ENCODE measurements around the gene ITK. TPM values are rescaled to one million over a fixed set of nuclear protein-coding genes. Genes with fewer than 3 reads are reported as not detected.

The ITK gene
- total RNA-seq, 4 donors from 2014 or later: 0.80 to 6.3 (median 1.6) TPM

- intact Hi-C loops (cut with DNase I): no loop called here
- TF ChIP-seq CTCF (IDR thresholded peaks at IDR 0.05) (no peak), POLR2A (IDR thresholded peaks at IDR 0.05; ENCODE audit: low read depth) (no peak), POLR2AphosphoS5 (IDR thresholded peaks at IDR 0.05) (no peak), EP300 (IDR thresholded peaks at IDR 0.05) (no peak)
- no peak overlapping the region for H3K4me3 ChIP-seq
- no peak overlapping the region for H3K27ac ChIP-seq (replicated peaks in 1 of 4)
- no peaks in the 10 kb centered on the region for H3K27me3 ChIP-seq
- 91% methylated on average over 6 of the region's 6 CpGs for WGBS
- H3K4me1 ChIP-seq: peaks cover 0 to 3% (median 0%) of the 10 kb centered on the region in 4 donors
- H3K9me3 ChIP-seq: no peaks in the 10 kb centered on the region
- H3K36me3 ChIP-seq: no peaks in the 10 kb centered on the region
- no peak for DNase-seq (ENCODE audit: extremely low spot score)
Measured at GRCh38 chr5:157258450-157258849, 77.8 kb downstream of the ITK start.

GRCh38 chr5:157259699-157260098 lies 79.1 kb downstream of the ITK start:
- H3K9me3 ChIP-seq: no peaks in the 10 kb centered on the region
- 87% methylated on average over 4 of the region's 4 CpGs for WGBS
- no peak for DNase-seq (ENCODE audit: extremely low spot score)
- no peaks in the 10 kb centered on the region for H3K4me1 ChIP-seq
- H3K27ac ChIP-seq (replicated peaks in 1 of 4): no peak overlapping the region
- no peaks in the 10 kb centered on the region for H3K36me3 ChIP-seq
- no peak overlapping the region for H3K4me3 ChIP-seq
- intact Hi-C loops (cut with DNase I): loop anchor here (10.0 kb wide), 1 partner anchor 115 kb away; the partner anchor contains the start of gene MED7
- TF ChIP-seq EP300 (IDR thresholded peaks at IDR 0.05) (no peak), CTCF (IDR thresholded peaks at IDR 0.05) (no peak), POLR2A (IDR thresholded peaks at IDR 0.05; ENCODE audit: low read depth) (no peak), POLR2AphosphoS5 (IDR thresholded peaks at IDR 0.05) (no peak)
- H3K27me3 ChIP-seq: no peaks in the 10 kb centered on the region

GRCh38 chr5:157263496-157264090 lies 83.0 kb downstream of the ITK start:
- WGBS: 75% methylated on average over 7 of the region's 7 CpGs
- intact Hi-C loops (cut with DNase I): loop anchor here (10.0 kb wide), 1 partner anchor 119 kb away; the partner anchor contains the start of gene MED7
- Histone ChIP-seq H3K36me3 (no peaks in the 10 kb centered on the region), H3K27ac (replicated peaks in 1 of 4) (no peak overlapping the region), H3K27me3 (peaks cover 0 to 6% (median 0%) of the 10 kb centered on the region in 4 donors), H3K4me3 (no peak overlapping the region), H3K4me1 (peaks cover 13 to 21% (median 16%) of the 10 kb centered on the region in 4 donors), H3K9me3 (no peaks in the 10 kb centered on the region)
- DNase-seq (ENCODE audit: extremely low spot score): peak; percentile 72
- TF ChIP-seq POLR2A (IDR thresholded peaks at IDR 0.05; ENCODE audit: low read depth) (no peak), POLR2AphosphoS5 (IDR thresholded peaks at IDR 0.05) (no peak), EP300 (IDR thresholded peaks at IDR 0.05) (no peak), CTCF (IDR thresholded peaks at IDR 0.05) (no peak)

GRCh38 chr5:157265714-157266285 lies 85.2 kb downstream of the ITK start, which contains the start of gene CYFIP2:
Gene CYFIP2, plus strand, starts transcription at chr5:157266123. Its CDS starts 19,239 bp downstream, at chr5:157285362.
- H3K27me3 ChIP-seq: peaks cover 0 to 6% (median 0%) of the 10 kb centered on the region in 4 donors
- TF ChIP-seq POLR2A (IDR thresholded peaks at IDR 0.05; ENCODE audit: low read depth) (no peak), CTCF (IDR thresholded peaks at IDR 0.05) (no peak), EP300 (IDR thresholded peaks at IDR 0.05) (no peak), POLR2AphosphoS5 (IDR thresholded peaks at IDR 0.05) (no peak)
- WGBS: under 1% methylated on average over 9 of the region's 58 CpGs
- peak within 1 kb of the TSS in 1 of 4 donors; percentile 36 for H3K27ac ChIP-seq (replicated peaks in 1 of 4)
- H3K9me3 ChIP-seq: no peaks in the 10 kb centered on the region
- no peaks in the 10 kb centered on the region for H3K36me3 ChIP-seq
- DNase-seq (ENCODE audit: extremely low spot score): peak; percentile 91
- peak within 1 kb of the TSS; percentile 65 to 97 (median 83) for H3K4me3 ChIP-seq
- H3K4me1 ChIP-seq: peaks cover 14 to 21% (median 16%) of the 10 kb centered on the region in 4 donors
- intact Hi-C loops (cut with DNase I): loop anchor here (10.0 kb wide), 1 partner anchor 121 kb away; the partner anchor contains the start of gene MED7
